RKO (cell line): ENCODE data around the gene NBPF6.
"Not testable (repeated sequence)": the region's sequence is repeated elsewhere in the genome, so short reads cannot be mapped to it uniquely, and the experiment has no call there.

Source experiments
- DNase-seq: peaks from one replicate; pipeline ENCODE4 v3.0.0-alpha.2; 2016; ENCODE audit warnings: low spot score

The NBPF6 gene

GRCh38 chr1:108450043-108450442 lies at the start of gene NBPF6:
TSS of gene NBPF6 (plus strand) at chr1:108450343. CDS start at chr1:108450602, 259 bp downstream.
- not testable (repeated sequence) for DNase-seq

- DNase-seq, result not testable (repeated sequence)
Measured at GRCh38 chr1:108411098-108411833, 38.9 kb upstream of the NBPF6 start.

GRCh38 chr1:108420129-108420528 lies 30.0 kb upstream of the NBPF6 start:
- DNase-seq, result not testable (repeated sequence)

DNA sequence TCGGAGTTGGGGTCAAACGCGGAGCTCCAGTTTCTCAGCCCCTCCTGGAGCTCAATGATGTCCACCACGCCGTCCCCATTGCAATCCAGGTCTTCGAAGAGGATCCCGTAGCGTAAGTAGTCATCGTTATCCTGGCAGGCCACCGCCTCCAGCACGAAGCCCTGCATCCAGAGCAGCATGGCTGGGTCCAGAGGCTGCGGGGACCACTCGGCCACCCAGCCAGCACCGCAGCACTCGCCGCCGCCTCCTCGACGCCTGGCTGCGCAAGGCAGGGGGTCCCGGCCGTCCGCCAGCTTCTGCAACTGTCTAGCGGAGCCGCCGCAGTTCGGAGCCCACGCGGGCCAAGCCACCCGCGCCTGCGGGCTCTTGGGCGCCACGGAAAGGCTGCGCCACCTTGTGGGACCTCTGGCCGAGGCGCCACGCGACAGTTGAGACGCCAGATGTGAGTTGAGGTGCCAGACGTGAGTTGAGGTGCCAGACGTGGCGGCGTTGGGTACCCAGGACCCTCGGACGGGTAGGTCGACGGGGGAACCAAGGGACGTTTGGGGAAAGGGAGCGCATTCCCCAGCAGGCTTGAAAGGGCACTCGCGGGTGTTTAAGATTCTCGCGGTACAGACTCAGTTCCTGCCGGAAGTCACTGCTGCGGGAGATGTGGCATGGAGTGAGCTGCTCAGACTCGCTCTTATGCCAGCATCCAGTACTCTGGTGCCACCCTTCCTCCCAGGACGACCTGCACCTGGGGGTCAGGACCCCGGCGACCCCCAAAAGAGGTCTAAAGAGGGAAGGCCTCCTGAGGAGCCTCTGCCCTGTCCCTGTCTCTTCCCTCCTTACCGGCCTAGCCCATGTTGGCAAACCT lies 28.9 kb upstream of the NBPF6 start:
- DNase-seq, result not testable (repeated sequence)

DNA sequence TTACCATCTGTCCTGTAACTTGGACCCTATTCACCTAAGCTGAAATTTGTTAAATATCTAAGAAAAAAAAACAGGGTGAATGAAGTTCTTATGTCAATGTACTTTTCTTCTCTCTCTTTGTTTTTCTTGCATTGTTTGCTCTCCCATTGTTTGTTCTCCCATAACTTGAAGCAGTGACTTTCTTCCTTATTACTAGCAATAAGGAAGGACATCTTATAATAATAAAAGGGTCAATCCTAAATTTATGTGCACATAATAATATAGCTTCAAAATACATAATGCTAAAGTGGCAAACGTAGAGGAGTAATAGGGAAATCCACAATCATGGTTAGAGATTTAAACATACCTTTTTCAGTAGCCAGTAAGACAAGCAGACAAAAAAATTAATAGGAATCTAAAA lies 23.3 kb upstream of the NBPF6 start:
- not testable (repeated sequence) for DNase-seq

- DNase-seq, result not testable (repeated sequence)
Measured at GRCh38 chr1:108432002-108432401, 18.1 kb upstream of the NBPF6 start.

- DNase-seq, result not testable (repeated sequence)
Measured at GRCh38 chr1:108433404-108433803, 16.7 kb upstream of the NBPF6 start.

DNA sequence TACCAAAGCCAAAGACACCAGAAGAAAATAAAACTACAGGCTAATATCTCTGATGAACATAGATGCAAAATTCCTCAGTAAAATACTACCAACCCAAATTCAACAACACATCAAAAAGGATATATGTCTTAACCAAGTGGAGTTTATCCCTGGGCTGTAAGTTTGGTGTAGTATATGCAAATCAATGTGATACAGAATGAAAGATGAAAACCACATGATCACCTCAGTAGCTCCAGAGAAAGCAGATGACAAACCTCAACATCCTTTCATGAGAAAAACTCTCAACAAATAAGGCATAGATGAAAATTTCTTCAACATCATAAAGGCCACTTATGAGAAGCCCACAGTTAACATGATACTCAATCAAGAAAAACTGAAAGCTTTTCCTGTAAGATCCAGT lies 11.6 kb upstream of the NBPF6 start:
- DNase-seq, result not testable (repeated sequence)

- DNase-seq, result not testable (repeated sequence)
Measured at GRCh38 chr1:108454521-108454920, 4.4 kb downstream of the NBPF6 start.

DNA sequence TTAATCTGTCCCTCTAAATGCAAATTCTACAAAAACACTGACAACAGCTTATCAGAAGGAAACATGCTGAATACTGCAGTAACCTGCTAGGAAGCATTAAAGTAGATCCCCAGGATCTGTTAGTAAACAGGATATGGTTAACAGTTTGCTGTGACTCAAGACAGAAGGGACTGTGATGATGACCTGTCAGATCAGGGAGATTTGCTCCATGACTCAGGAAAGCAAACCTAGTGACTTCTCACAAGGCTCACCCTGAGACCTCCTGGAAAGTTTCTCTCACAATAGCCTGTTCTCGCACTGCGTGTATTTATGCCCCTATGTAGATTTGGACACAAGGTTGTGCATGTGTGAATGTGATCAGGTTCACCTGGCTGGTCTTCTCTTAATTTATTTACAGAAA lies 8.5 kb downstream of the NBPF6 start:
- DNase-seq, result not testable (repeated sequence)

DNA sequence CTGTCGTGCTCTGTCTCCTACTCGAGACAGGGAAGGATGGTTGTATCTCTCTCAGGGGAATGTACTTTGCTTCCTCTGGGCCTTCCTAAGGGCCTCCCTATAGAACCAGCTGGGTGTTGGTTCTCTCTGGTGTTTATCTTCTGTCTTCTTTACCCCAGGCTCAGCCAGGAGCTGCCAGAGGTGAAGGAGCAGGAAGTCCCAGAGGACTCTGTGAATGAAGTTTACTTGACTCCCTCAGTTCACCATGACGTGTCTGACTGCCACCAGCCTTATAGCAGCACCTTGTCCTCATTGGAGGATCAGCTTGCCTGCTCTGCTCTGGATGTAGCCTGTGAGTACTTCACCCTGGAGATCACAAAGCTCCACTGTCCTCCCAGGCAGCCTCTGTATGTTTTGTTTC lies 11.6 kb downstream of the NBPF6 start:
- DNase-seq, result not testable (repeated sequence)

DNA sequence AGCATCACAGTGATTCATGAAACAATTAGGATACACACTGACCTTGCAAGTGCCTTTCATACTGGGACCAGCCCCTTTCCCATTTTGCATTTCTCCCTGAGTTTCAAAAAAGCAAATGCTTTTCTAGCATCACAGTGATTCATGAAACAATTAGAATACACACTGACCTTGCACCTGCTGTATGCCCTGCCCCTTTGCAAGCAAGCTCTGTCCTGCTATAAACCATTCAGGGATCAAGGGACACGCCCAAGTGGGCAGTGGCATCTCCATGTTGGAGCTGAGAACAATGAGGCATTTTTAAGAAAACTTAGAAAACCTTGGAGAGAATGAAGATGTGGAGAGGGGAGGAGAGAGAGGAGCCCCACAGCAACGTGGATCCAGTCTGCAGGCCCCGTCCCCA lies 13.8 kb downstream of the NBPF6 start:
- not testable (repeated sequence) for DNase-seq

GRCh38 chr1:108466166-108466565 lies 16.0 kb downstream of the NBPF6 start:
- DNase-seq, result not testable (repeated sequence)

GRCh38 chr1:108467155-108467554 lies 17.0 kb downstream of the NBPF6 start:
- not testable (repeated sequence) for DNase-seq

- not testable (repeated sequence) for DNase-seq
Measured at GRCh38 chr1:108470750-108471149, 20.6 kb downstream of the NBPF6 start.

GRCh38 chr1:108474516-108474915 lies 24.4 kb downstream of the NBPF6 start:
- DNase-seq, result not testable (repeated sequence)

DNA sequence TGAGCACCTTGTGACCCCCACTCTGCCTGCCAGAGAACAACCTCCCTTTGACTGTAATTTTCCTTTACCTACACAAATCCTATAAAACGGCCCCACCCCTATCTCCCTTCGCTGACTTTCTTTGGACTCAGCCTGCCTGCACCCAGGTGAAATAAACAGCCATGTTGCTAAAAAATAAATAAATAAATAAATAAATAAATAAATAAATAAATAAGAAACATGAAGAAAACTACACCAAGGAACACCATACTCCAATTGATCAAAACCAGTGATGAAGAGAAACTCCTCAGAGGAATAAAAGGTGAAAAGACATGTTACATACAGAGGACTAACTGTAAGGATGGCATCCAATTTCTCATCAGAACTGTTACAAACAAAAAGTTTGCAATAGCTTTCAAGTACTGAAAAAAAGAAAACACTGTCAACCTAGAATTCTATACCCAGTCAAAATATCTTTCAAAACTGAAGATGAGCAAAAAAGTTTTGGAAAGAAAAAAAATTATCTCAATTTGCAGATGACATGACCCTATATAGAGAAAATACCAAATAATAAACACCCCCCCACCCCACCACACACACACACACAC lies 28.4 kb downstream of the NBPF6 start:
- no peak for DNase-seq

- no peak for DNase-seq
Measured at GRCh38 chr1:108482708-108483107, 32.6 kb downstream of the NBPF6 start.

- DNase-seq, result not testable (repeated sequence)
Measured at GRCh38 chr1:108485990-108486389, 35.8 kb downstream of the NBPF6 start.

GRCh38 chr1:108486707-108487106 lies 36.6 kb downstream of the NBPF6 start:
- DNase-seq, result not testable (repeated sequence)

GRCh38 chr1:108495008-108495407 lies 44.9 kb downstream of the NBPF6 start:
- not testable (repeated sequence) for DNase-seq

- DNase-seq, result not testable (repeated sequence)
Measured at GRCh38 chr1:108496856-108497255, 46.7 kb downstream of the NBPF6 start.

GRCh38 chr1:108502138-108502537 lies 52.0 kb downstream of the NBPF6 start:
- DNase-seq, result no peak
